Progenitor cell of endocrine pancreas (in vitro differentiated cells): ENCODE results near the gene OVOL1. TPM values are rescaled to one million over a fixed set of nuclear protein-coding genes. Genes with fewer than 3 reads are reported as not detected.

Experiments used
- DNase-seq: peaks from one replicate; pipeline ENCODE4 v3.0.0; 2021; ENCODE audit warnings: low spot score; ENCODE audit not compliant: unreplicated experiment
- H3K27ac Mint-ChIP-seq: 2 replicates; pipeline ENCODE4 v1.8.0; 2021; ENCODE audit warnings: mild to moderate bottlenecking, moderate library complexity, mixed read lengths
- H3K27me3 Mint-ChIP-seq: 2 replicates; pipeline ENCODE4 v1.8.0; 2021; ENCODE audit warnings: mixed read lengths
- H3K36me3 Mint-ChIP-seq: 2 replicates; pipeline ENCODE4 v1.8.0; 2022; ENCODE audit warnings: mixed read lengths; ENCODE audit not compliant: insufficient read depth
- H3K4me1 Mint-ChIP-seq: 2 replicates; pipeline ENCODE4 v1.8.0; 2021; ENCODE audit warnings: low read depth, mixed read lengths
- H3K4me3 Mint-ChIP-seq: 2 replicates; pipeline ENCODE4 v1.8.0; 2021; ENCODE audit warnings: low read depth, mild to moderate bottlenecking, moderate library complexity, mixed read lengths
- H3K9me3 Mint-ChIP-seq: 2 replicates; pipeline ENCODE4 v1.8.0; 2021; ENCODE audit warnings: low read depth, mixed read lengths
- total RNA-seq: library from RNA; stranded (reverse); gene quantifications from 2 replicates; pipeline ENCODE4 v1.2.1, GENCODE V29; 2021
- TF ChIP-seq, protein P1 (sequence below): fragments of 200-600 bp; sonication (generic); IDR thresholded peaks from one replicate; pipeline ENCODE4 v1.5.0; 2021; ENCODE audit warnings: antibody characterized with exemption, mild to moderate bottlenecking; ENCODE audit not compliant: unreplicated experiment

The OVOL1 gene
- total RNA-seq, 1 donor from 2014 or later, result 12.7 TPM

DNA sequence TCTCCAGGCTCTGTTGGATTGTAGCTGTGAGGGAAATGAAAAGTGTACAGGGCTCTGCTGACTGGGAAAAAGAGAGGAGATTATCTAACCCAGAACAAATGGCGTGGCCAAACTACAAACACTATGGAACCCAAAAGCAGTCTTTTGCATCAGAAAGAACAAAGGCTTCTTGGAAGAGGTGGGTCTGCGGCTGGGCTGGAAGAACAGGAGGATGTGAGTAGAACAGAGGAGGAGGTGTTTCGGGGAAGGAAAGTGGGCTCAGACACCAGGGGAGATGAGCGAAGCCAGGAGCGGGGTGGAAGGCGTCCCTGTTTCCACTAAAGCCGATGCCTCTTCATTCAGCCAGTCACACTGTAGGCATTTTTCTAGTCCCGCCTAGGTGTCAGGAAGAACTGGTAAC lies 12.0 kb downstream of the OVOL1 start:
- Mint-ChIP-seq H3K4me3 (no peak overlapping the region), H3K4me1 (peaks cover 14% of the 10 kb centered on the region), H3K27me3 (peaks cover 16% of the 10 kb centered on the region), H3K27ac (peak overlapping the region; percentile 73), H3K9me3 (no peaks in the 10 kb centered on the region), H3K36me3 (peaks cover 6% of the 10 kb centered on the region)
- TF ChIP-seq, protein P1, sequence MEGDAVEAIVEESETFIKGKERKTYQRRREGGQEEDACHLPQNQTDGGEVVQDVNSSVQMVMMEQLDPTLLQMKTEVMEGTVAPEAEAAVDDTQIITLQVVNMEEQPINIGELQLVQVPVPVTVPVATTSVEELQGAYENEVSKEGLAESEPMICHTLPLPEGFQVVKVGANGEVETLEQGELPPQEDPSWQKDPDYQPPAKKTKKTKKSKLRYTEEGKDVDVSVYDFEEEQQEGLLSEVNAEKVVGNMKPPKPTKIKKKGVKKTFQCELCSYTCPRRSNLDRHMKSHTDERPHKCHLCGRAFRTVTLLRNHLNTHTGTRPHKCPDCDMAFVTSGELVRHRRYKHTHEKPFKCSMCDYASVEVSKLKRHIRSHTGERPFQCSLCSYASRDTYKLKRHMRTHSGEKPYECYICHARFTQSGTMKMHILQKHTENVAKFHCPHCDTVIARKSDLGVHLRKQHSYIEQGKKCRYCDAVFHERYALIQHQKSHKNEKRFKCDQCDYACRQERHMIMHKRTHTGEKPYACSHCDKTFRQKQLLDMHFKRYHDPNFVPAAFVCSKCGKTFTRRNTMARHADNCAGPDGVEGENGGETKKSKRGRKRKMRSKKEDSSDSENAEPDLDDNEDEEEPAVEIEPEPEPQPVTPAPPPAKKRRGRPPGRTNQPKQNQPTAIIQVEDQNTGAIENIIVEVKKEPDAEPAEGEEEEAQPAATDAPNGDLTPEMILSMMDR, result no peak
- no peak for DNase-seq

DNA sequence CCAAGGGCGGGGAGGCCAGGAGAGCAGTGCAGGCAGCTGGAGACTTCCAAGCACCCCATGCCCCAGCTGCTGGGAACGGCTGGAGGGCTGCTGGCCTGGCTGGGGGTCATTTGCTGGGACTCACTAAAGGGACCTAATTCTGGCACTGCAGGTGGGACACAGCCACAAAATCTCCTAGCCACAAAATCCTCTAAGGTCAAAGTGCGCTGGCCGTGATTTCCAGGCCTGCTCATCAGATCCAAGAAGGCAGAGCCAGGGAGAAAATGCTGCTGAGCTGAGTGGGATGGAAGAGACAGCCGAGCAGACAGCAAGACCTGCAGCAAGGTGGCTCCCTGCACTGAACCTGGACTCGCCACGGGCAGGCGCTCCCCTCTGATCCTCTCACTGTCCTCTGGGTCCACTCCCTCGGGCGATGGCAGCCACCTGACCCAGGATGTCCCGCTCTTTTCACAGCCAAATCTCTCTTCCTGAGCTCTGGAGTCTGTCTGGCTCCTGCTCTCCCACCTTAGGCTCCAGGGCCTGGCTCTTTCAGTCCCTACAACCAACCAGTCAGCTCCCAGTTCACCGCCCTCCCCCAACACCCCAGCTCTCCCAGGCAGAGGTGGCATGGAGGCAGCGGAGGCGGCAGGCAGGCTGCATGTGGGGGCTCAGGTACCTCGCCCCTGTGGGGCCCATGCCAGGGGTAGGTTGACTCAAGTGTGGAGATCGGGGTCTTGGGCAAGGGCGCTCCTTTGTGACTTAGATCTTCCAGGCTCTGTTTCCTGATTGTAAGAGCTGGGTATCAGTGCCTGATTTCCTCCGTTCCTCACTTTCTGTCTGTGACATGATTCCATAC lies 14.5 kb downstream of the OVOL1 start:
- Mint-ChIP-seq H3K27me3 (peaks cover 18% of the 10 kb centered on the region), H3K4me3 (no peak overlapping the region), H3K9me3 (no peaks in the 10 kb centered on the region), H3K27ac (no peak overlapping the region), H3K36me3 (no peaks in the 10 kb centered on the region), H3K4me1 (peaks cover 10% of the 10 kb centered on the region)
- DNase-seq, result no peak
- TF ChIP-seq, protein P1, result no peak

DNA sequence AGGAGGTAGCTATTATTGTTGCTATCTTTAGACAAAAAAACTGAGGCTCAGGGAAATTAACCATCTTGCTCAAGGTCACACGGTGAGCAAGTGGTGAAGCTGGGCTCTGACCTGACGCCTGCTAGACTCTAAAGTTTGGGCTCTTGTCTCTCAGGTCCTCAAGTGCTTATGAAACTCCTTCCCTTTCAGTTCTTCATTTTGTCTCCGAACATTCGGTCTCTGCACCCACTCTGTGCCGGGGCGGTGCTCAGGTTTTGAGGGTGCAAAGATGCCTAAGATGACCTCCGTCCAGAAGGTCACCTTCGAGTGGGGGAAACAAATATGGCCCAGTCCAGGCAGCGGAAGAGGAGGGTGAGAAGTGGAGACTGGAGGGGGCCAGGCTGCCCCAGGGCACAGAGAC lies 16.0 kb downstream of the OVOL1 start:
- Mint-ChIP-seq H3K36me3 (no peaks in the 10 kb centered on the region), H3K4me3 (no peak overlapping the region), H3K4me1 (no peaks in the 10 kb centered on the region), H3K27me3 (peaks cover 20% of the 10 kb centered on the region), H3K27ac (no peak overlapping the region), H3K9me3 (no peaks in the 10 kb centered on the region)
- DNase-seq, result no peak
- TF ChIP-seq, protein P1, result no peak

DNA sequence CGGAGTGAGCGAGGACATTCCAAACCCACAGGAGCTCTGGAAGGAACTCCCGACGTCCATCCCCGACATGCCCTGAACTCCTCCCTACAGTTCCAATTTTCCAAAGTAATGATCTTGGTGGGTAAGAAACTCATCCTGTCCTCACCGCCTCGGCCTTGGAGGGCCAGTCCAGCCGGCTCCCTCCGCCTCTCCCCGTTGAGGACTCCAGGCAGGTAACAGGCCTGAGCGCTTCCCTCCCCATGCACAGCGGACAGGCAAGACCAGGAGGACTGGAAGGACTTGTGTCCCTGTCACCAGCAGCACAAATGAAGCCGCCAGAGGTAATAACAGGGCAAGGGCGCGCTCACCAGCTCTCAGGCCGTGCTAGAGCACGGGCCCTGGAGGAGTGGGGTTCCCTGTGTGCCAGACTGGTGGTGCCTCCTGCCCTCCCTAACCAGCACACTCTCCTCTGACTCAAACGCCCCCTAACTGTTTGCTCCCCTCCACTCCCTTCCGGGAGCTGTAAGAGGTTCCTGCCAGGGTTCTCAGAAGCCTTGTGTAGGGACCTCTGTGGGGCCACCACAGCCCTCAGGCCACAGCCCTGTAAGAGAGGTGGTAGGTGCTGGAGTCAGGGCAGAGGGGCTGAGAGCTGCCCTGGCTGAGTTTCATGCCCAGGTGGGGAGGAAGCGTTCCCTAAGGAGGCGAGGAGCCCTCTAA lies 17.1 kb downstream of the OVOL1 start:
- Mint-ChIP-seq H3K9me3 (no peaks in the 10 kb centered on the region), H3K27ac (peak overlapping the region; percentile 23), H3K4me1 (no peaks in the 10 kb centered on the region), H3K4me3 (no peak overlapping the region), H3K36me3 (no peaks in the 10 kb centered on the region), H3K27me3 (peaks cover 24% of the 10 kb centered on the region)
- TF ChIP-seq, protein P1, result no peak
- no peak for DNase-seq

DNA sequence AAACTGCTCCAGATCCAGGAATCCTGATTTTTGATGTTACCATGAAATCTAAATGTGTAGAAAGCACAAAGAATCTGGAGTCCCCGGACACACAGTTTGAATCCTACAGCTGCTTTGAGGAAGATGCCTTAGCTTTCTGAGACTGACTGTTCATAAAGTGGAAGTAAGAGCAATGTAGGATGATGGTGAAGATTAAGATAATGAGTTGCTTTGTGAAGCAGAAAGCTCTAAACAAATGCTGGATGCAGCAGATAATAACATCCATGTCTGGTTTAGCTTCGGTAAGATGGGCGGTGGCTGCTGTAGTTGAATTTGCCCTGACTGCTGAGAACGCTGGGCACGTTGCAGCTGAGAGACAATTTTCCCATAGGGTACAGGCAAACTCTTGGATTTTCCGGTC lies 20.1 kb downstream of the OVOL1 start:
- TF ChIP-seq, protein P1, result no peak
- H3K27me3 Mint-ChIP-seq, result peaks cover 22% of the 10 kb centered on the region
- no peaks in the 10 kb centered on the region for H3K4me1 Mint-ChIP-seq
- H3K9me3 Mint-ChIP-seq, result no peaks in the 10 kb centered on the region
- DNase-seq, result no peak
- no peak overlapping the region for H3K27ac Mint-ChIP-seq
- no peak overlapping the region for H3K4me3 Mint-ChIP-seq
- H3K36me3 Mint-ChIP-seq, result no peaks in the 10 kb centered on the region
